Measurements from ENCODE around the gene KIAA0930. TPM values are rescaled to one million over a fixed set of nuclear protein-coding genes. Genes with fewer than 3 reads are reported as not detected.

The KIAA0930 gene
- total and polyA plus RNA-seq, 2 experiments from 2014 or later, result 15.0 to 78.6 TPM

DNA sequence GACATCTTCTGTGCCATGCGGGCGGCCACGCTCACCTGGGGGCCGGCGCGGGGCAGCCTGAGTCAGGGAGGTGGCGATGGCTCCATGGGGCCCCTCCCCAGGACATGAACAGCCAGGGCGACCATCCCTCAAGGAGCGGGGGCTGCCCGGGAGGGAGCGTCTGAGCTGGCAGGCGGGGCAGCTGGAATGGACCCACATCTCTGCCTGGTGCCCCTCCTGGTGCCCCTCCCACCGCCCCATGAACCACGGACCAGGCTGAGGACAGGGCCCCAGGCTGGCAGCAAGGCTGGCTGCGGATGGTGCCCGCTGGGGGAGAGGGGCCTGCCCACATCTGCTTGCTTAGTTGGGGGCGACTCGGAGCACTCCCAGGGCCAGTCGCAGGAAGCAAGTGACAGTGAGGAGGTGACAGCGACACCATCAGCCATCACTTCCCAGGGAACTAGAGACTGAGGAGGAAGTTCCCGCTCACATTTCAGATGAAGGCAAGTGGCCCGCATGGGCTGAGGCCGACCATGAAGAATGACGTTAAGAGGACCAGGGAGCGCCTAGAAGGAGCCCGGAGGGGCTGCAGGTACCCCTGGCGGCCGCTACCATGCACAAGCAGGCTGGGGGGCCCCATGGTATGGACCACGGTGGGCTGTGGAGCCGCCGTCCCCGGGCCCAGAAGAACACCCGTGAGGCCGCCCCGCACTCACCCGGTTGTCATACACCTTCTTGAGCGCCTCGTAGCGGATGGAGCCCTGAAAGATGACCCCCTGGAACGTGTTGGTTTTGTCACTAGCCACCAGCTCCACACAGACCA, 37.3 kb downstream of the KIAA0930 start (continued):
- TF ChIP-seq EZH2 (IDR thresholded peaks at IDR 0.05; ENCODE audit: low read depth, unreplicated experiment) (no peak), NANOG (IDR thresholded peaks at IDR 0.05; ENCODE audit: borderline replicate concordance) (no peak), ZNF114 (CRISPR knock-in tag; IDR thresholded peaks at IDR 0.05) (no peak), STAT1 (IDR thresholded peaks at IDR 0.05; ENCODE audit: unreplicated experiment) (no peak), REST (IDR thresholded peaks at IDR 0.05; ENCODE audit: unreplicated experiment) (no peak), POLR2AphosphoS5 (IDR thresholded peaks at IDR 0.05; ENCODE audit: low read depth) (no peak)
- TF ChIP-seq, protein P1, sequence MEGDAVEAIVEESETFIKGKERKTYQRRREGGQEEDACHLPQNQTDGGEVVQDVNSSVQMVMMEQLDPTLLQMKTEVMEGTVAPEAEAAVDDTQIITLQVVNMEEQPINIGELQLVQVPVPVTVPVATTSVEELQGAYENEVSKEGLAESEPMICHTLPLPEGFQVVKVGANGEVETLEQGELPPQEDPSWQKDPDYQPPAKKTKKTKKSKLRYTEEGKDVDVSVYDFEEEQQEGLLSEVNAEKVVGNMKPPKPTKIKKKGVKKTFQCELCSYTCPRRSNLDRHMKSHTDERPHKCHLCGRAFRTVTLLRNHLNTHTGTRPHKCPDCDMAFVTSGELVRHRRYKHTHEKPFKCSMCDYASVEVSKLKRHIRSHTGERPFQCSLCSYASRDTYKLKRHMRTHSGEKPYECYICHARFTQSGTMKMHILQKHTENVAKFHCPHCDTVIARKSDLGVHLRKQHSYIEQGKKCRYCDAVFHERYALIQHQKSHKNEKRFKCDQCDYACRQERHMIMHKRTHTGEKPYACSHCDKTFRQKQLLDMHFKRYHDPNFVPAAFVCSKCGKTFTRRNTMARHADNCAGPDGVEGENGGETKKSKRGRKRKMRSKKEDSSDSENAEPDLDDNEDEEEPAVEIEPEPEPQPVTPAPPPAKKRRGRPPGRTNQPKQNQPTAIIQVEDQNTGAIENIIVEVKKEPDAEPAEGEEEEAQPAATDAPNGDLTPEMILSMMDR (conservative IDR thresholded peaks at IDR 0.05; ENCODE audit: low read depth in 2 of 2), result no peak

GRCh38 chr22:45202333-45203149, 38.2 kb downstream of the KIAA0930 start:
- Histone ChIP-seq H3K4me3 (no peak overlapping the region), H3K4me1 (ENCODE audit: insufficient read depth) (no peaks in the 10 kb centered on the region), H3K27me3 (ENCODE audit: insufficient read depth) (no peaks in the 10 kb centered on the region), H3K4me2 (no peak overlapping the region), H3K79me2 (replicated peaks; ENCODE audit: insufficient read depth) (no peaks in the 10 kb centered on the region), H3K36me3 (ENCODE audit: insufficient read depth) (no peaks in the 10 kb centered on the region; the same call in 1 of the 2 replicates), H4K20me1 (replicated peaks; ENCODE audit: insufficient read depth) (no peaks in the 10 kb centered on the region), H3K27ac (ENCODE audit: low read depth) (no peak overlapping the region), H2AFZ (no peak overlapping the region), H3F3A (replicated peaks; ENCODE audit: low read depth) (no peaks in the 10 kb centered on the region), H3K9me2 (ENCODE audit: insufficient read depth) (no peaks in the 10 kb centered on the region)
- ATAC-seq (no peak), DNase-seq (ENCODE audit: low spot score) (no peak)
- TF ChIP-seq, protein P1 (conservative IDR thresholded peaks at IDR 0.05; ENCODE audit: low read depth in 2 of 2), result no peak
- TF ChIP-seq POLR2AphosphoS5 (IDR thresholded peaks at IDR 0.05; ENCODE audit: low read depth), result no peak
- TF ChIP-seq JUNB (IDR thresholded peaks at IDR 0.05; ENCODE audit: unreplicated experiment), result no peak
- TF ChIP-seq CREB1 (CRISPR knock-in tag; IDR thresholded peaks at IDR 0.05; ENCODE audit: low read depth), result no peak
- no peak for TF ChIP-seq ZNF114 (CRISPR knock-in tag; IDR thresholded peaks at IDR 0.05)
- TF ChIP-seq REST (IDR thresholded peaks at IDR 0.05; ENCODE audit: unreplicated experiment), result no peak
- no peak for TF ChIP-seq NANOG (IDR thresholded peaks at IDR 0.05; ENCODE audit: borderline replicate concordance)
- no peak for TF ChIP-seq EZH2 (IDR thresholded peaks at IDR 0.05; ENCODE audit: low read depth, unreplicated experiment)
- peaks cover 14% of the 10 kb centered on the region; the same call in 2 of the 3 replicates for H3K36me3 Mint-ChIP-seq (ENCODE audit: low read depth)
- no peak overlapping the region for H3K4me3 Mint-ChIP-seq
- H3K27me3 Mint-ChIP-seq (ENCODE audit: insufficient read depth, low read depth, poor library complexity), result peaks cover 18% of the 10 kb centered on the region
- no peak overlapping the region for H3K27ac Mint-ChIP-seq
- no peaks in the 10 kb centered on the region; the same call in 2 of the 3 replicates for H3K9me3 Mint-ChIP-seq
- peaks cover 27% of the 10 kb centered on the region for H3K4me1 Mint-ChIP-seq

Data from GM23338 (cell line).